Upper lobe of right lung (tissue), 1 donor: ENCODE measurements around the gene TATDN3. TPM values are rescaled to one million over a fixed set of nuclear protein-coding genes. Genes with fewer than 3 reads are reported as not detected.
"Not testable (repeated sequence)": the region's sequence is repeated elsewhere in the genome, so short reads cannot be mapped to it uniquely, and the experiment has no call there.

ENCODE experiments used
- ATAC-seq: fragments of 200-7000 bp; cut with Tn5 transposase; one replicate; pipeline ENCODE4 v1.9.1; 2020; ENCODE audit warnings: mild to moderate bottlenecking, moderate library complexity
- DNase-seq: peaks from one replicate; pipeline ENCODE4 v3.0.0-alpha.2; 2020
- H3K27ac ChIP-seq: fragments of 200-600 bp; one replicate; pipeline ENCODE4 v1.8.0; 2022
- H3K27me3 ChIP-seq: fragments of 200-600 bp; one replicate; pipeline ENCODE4 v1.8.0; 2022; ENCODE audit warnings: mild to moderate bottlenecking
- H3K36me3 ChIP-seq: fragments of 200-600 bp; one replicate; pipeline ENCODE4 v1.8.0; 2022
- H3K4me1 ChIP-seq: fragments of 200-600 bp; one replicate; pipeline ENCODE4 v1.8.0; 2022
- H3K4me3 ChIP-seq: fragments of 200-600 bp; one replicate; pipeline ENCODE4 v1.8.0; 2022; ENCODE audit warnings: mild to moderate bottlenecking
- H3K9me3 ChIP-seq: fragments of 200-600 bp; one replicate; pipeline ENCODE4 v1.8.0; 2022
- intact Hi-C: fragments of 100-400 bp; cut with DNase I; formaldehyde crosslinking; loops from one replicate; pipeline ENCODE4 v1.11.0; 2022
- total RNA-seq: library from RNA; stranded (reverse); fragmentation: NEBNext Ultra II Directional; extraction: Animal tissue kit (Norgen Biotek cat#: 25700); gene quantifications from one replicate; pipeline ENCODE4 v1.2.1, GENCODE V29; 2021
- TF ChIP-seq, protein P1 (sequence below): fragments of 200-600 bp; IDR thresholded peaks from one replicate; pipeline ENCODE4 v1.8.0; 2022; ENCODE audit warnings: antibody characterized with exemption
- donor health status: DM: no; HTN: yes; CAD: no; lungs with severe emphysema.

The TATDN3 gene
- total RNA-seq, 1 donor from 2014 or later, result 13.0 TPM

DNA sequence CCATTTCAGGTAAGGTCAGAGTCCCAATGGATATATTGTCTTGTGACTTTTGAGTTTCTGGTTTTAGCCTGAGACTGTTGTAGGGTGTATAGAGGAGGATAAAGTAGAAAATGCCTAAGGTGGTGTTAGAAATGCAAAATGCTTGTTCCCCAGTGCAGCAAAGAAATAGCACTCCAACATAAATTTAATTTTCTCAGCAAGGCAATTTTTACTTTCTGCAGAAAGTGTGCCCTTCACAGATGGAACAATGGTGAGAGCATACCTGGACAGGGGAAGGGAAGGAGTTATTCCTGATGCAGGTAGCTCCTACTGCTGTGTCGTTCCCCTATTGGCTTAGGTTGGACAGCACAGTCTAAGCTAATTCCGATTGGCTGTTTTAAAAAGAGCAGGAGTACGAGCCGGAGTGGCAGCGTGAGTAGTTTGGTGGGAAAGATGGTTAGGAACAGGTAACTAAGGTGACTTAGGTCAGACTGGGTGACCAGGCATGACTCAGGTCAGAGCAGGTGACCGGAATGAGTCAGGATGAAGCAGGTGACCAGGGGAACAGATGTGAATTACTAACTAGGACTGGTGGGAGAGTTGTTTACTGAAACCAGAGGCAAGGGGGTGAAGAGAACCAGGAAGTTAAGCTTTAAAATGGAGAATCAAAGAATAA lies 34.2 kb downstream of the TATDN3 start:
- ATAC-seq, result no peak
- no peak overlapping the region for H3K4me3 ChIP-seq
- intact Hi-C loops, result no loop called here
- no peaks in the 10 kb centered on the region for H3K27me3 ChIP-seq
- TF ChIP-seq, protein P1, sequence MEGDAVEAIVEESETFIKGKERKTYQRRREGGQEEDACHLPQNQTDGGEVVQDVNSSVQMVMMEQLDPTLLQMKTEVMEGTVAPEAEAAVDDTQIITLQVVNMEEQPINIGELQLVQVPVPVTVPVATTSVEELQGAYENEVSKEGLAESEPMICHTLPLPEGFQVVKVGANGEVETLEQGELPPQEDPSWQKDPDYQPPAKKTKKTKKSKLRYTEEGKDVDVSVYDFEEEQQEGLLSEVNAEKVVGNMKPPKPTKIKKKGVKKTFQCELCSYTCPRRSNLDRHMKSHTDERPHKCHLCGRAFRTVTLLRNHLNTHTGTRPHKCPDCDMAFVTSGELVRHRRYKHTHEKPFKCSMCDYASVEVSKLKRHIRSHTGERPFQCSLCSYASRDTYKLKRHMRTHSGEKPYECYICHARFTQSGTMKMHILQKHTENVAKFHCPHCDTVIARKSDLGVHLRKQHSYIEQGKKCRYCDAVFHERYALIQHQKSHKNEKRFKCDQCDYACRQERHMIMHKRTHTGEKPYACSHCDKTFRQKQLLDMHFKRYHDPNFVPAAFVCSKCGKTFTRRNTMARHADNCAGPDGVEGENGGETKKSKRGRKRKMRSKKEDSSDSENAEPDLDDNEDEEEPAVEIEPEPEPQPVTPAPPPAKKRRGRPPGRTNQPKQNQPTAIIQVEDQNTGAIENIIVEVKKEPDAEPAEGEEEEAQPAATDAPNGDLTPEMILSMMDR, result no peak
- H3K36me3 ChIP-seq, result no peaks in the 10 kb centered on the region
- H3K9me3 ChIP-seq, result peaks cover 9% of the 10 kb centered on the region
- H3K4me1 ChIP-seq, result no peaks in the 10 kb centered on the region
- no peak overlapping the region for H3K27ac ChIP-seq
- no peak for DNase-seq

- ATAC-seq (no peak), DNase-seq (no peak)
- intact Hi-C loops, result no loop called here
- no peak overlapping the region for H3K27ac ChIP-seq
- H3K4me3 ChIP-seq, result no peak overlapping the region
- no peaks in the 10 kb centered on the region for H3K27me3 ChIP-seq
- peaks cover 9% of the 10 kb centered on the region for H3K9me3 ChIP-seq
- TF ChIP-seq, protein P1, result no peak
- no peaks in the 10 kb centered on the region for H3K36me3 ChIP-seq
- H3K4me1 ChIP-seq, result no peaks in the 10 kb centered on the region
Measured at GRCh38 chr1:212827171-212827776, 35.6 kb downstream of the TATDN3 start.

DNA sequence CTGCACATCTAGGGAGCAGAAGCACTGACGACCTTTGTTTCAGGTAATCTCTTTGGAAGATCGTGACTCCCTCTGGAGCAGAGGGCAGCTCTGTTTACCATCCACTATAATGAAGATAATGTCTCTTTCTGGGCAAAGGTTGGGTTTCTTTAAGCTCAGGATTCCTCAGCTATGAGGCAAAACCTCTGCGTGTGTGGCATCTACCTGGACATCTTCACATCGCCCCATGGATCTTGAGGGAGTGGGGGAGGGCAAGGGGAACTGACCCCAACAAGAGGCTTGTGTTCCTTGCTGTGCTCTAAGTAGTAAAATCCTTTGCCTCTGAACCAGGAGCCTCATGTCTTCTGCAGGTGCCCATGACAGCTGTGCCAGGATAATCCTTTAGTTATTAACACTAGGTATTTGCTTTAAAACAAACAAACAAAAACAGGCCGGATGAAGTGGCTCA lies 36.2 kb downstream of the TATDN3 start:
- no peaks in the 10 kb centered on the region for H3K4me1 ChIP-seq
- no peak overlapping the region for H3K4me3 ChIP-seq
- H3K27ac ChIP-seq, result no peak overlapping the region
- DNase-seq (no peak), ATAC-seq (no peak)
- no peaks in the 10 kb centered on the region for H3K36me3 ChIP-seq
- intact Hi-C loops, result no loop called here
- H3K27me3 ChIP-seq, result no peaks in the 10 kb centered on the region
- peaks cover 9% of the 10 kb centered on the region for H3K9me3 ChIP-seq
- TF ChIP-seq, protein P1, result no peak

DNA sequence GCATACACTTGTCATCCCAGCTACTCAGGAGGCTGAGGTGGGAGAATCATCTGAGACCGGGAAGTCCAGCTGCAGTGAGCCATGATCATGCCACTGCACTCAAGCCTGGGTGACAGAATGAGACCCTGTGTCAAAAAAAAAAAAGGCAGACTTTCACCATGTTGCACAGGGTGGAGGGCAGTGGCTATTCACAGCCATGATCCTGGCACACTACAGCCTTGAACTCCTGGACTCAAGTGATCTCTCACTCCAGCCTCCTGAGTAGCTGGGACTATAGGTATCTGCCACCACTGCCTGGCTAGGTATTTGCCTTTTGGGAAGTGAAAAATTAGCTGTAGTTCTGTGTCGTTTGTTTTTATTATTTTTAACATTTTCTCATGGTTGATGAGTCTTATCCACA lies 36.7 kb downstream of the TATDN3 start:
- DNase-seq (no peak), ATAC-seq (no peak)
- intact Hi-C loops, result no loop called here
- TF ChIP-seq, protein P1, result no peak
- no peak overlapping the region for H3K4me3 ChIP-seq
- no peaks in the 10 kb centered on the region for H3K36me3 ChIP-seq
- no peaks in the 10 kb centered on the region for H3K4me1 ChIP-seq
- no peaks in the 10 kb centered on the region for H3K27me3 ChIP-seq
- no peak overlapping the region for H3K27ac ChIP-seq
- H3K9me3 ChIP-seq, result peaks cover 9% of the 10 kb centered on the region

DNA sequence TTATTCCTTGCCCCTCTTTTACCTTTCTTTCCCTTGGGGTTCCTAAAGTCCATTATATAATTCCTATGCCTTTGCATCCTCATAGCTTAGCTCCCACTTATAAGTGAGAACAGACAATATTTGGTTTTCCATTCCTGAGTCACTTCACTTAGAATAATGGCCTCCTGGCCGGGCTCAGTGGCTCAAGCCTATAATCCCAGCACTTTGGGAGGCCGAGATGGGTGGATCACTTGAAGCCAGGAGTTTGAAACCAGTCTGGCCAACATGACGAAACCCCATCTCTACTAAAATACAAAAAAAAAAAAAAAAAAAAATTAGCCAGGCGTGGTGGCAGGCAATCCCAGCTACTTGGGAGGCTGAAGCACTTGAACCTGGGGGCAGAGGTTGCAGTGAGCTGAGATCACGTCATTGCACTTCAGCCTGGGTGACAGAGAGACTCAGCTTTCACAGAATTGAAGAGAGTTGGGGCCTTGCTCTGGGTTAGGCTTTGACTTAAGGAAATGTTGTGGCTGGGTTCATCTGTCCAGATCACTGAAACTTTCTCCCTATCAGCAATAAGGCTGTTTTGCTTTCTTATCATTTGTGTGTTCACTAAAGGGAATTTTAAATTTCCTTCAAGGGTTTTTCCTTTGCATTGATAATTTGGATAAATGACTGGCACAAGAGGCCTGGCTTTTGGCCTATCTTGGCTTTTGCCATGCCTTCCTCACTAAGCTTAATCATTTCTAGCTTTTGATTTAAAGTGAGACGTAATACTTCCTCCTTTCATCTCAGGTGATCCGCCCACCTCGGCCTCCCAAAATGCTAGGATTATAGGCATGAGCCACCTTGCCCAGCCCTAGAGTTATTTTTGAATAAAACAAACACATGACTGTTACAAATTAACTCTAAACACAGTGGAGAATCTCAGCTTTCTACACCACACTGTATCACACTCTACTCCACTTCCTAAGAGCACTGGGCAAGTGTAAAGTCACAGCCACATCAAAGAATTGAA lies 41.8 kb downstream of the TATDN3 start:
- DNase-seq (peak; percentile 80), ATAC-seq (peak; percentile 88)
- H3K4me3 ChIP-seq, H3K36me3 ChIP-seq, H3K9me3 ChIP-seq, intact Hi-C loops, H3K4me1 ChIP-seq, H3K27me3 ChIP-seq: not testable (repeated sequence)
- H3K27ac ChIP-seq, result peak overlapping the region; percentile 11

GRCh38 chr1:212838145-212838544 lies 46.5 kb downstream of the TATDN3 start:
- no peak overlapping the region for H3K27ac ChIP-seq
- TF ChIP-seq, protein P1, result no peak
- intact Hi-C loops, result no loop called here
- H3K4me3 ChIP-seq, result no peak overlapping the region
- ATAC-seq (no peak), DNase-seq (no peak)
- no peaks in the 10 kb centered on the region for H3K27me3 ChIP-seq
- no peaks in the 10 kb centered on the region for H3K36me3 ChIP-seq
- no peaks in the 10 kb centered on the region for H3K9me3 ChIP-seq
- no peaks in the 10 kb centered on the region for H3K4me1 ChIP-seq

DNA sequence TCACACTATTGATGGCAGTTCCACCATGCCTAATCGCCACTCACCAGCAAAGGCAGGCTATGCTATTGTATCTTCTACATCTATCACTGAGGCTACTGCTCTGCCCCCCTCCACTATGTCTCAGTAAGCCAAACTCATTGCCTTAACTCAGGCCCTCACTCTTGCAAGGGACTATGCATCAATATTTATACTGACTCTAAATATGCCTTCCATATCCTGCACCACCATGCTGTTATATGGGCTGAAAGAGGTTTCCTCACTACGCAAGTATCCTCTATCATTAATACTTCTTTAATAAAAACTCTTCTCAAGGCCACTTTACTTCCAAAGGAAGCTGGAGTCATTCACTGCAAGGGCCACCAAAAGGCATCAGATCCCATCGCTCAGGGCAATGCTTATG lies 52.8 kb downstream of the TATDN3 start:
- H3K27ac ChIP-seq, H3K9me3 ChIP-seq, H3K27me3 ChIP-seq, DNase-seq, H3K36me3 ChIP-seq, intact Hi-C loops, H3K4me1 ChIP-seq, ATAC-seq, H3K4me3 ChIP-seq: not testable (repeated sequence)
